ENCODE results near the gene SHC1.

The SHC1 gene

GRCh38 chr1:154970631-154971340 lies at the start of gene SHC1:
Gene SHC1 (minus strand): TSS chr1:154970747. CDS start chr1:154970526, 221 bp downstream.
- peak; percentile 90 for DNase-seq (ENCODE audit: low spot score)
- FAIRE-seq = peak; percentile 79

GRCh38 chr1:155019377-155020245 lies 49.1 kb upstream of the SHC1 start:
- DNase-seq (ENCODE audit: low spot score) (no peak), FAIRE-seq (no peak)

DNA sequence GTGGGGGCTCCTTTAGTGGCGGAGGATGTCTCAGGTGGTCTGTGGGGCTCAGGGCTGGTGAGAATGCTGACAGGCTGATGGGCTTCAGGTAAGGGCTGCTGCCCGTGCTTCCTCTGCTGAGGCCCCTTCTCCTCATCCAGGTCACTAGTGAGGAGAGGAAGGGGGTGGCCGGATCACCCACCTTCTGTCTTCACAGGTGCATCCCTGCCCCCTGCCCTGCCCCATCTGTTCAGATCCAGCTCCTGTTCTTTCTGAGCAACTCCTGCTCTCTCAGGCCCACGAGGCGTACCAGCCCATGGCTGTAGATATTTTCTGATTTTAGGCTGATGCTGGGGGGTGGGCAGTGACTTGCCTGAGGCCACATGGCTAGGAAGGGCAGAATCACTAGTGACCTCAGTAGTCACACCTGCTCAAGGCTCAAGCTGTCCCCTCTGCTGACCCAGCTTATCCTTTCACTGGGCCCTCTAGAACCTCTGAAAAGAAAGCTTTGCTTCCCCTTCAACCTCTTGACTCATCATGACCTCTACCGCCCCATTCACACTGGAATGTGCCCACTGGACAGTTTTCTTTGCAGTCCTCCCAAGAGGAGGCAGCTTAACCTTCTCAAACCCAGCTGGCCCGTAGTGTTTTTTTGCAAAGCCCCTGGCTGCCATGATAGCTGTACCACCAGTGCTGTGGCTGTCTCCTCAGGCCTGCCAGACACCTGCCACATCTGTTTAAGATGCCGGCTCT lies 48.2 kb upstream of the SHC1 start:
- no peak for FAIRE-seq
- no peak for DNase-seq (ENCODE audit: low spot score)

- no peak for FAIRE-seq
- DNase-seq (ENCODE audit: low spot score) = no peak
Observed at GRCh38 chr1:155017946-155018316, 47.4 kb upstream of the SHC1 start.

- FAIRE-seq = no peak
- peak; percentile 83 for DNase-seq (ENCODE audit: low spot score)
Observed at GRCh38 chr1:155017041-155017945, 46.7 kb upstream of the SHC1 start.

- no peak for FAIRE-seq
- no peak for DNase-seq (ENCODE audit: low spot score)
Observed at GRCh38 chr1:155016231-155016831, 45.8 kb upstream of the SHC1 start.

DNA sequence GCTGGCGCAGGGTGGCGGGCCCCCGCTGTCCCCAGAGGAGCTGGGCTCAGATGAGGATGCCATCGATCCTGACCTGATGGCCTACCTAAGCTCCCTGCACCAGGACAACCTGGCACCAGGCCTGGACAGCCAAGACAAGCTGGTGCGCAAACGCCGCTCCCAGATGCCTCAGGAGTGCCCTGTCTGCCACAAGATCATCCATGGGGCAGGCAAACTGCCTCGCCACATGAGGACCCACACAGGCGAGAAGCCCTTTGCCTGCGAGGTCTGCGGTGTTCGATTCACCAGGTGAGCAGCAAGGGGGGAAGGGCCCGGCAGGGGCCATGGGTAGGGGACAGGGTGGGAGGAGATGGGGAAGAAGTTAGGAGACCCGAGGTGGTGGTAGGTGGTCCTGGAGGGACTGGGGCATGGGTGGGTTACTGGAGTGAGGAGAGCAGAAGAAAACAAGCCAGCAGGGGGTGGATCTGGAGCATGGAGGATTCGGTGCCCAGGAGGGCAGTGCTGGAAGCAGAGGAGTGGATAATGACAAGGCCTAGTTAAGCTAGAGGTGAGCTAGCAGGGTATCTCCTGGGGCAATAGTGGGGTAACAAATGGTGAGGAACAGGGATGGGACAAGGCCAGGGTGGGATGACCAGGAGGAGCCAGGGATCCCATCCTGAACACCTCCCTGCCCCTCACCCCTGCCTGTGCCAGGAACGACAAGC lies 45.1 kb upstream of the SHC1 start:
- FAIRE-seq (no peak), DNase-seq (ENCODE audit: low spot score) (no peak)

- no peak for FAIRE-seq
- DNase-seq (ENCODE audit: low spot score) = no peak
Observed at GRCh38 chr1:155014709-155015508, 44.4 kb upstream of the SHC1 start.

DNA sequence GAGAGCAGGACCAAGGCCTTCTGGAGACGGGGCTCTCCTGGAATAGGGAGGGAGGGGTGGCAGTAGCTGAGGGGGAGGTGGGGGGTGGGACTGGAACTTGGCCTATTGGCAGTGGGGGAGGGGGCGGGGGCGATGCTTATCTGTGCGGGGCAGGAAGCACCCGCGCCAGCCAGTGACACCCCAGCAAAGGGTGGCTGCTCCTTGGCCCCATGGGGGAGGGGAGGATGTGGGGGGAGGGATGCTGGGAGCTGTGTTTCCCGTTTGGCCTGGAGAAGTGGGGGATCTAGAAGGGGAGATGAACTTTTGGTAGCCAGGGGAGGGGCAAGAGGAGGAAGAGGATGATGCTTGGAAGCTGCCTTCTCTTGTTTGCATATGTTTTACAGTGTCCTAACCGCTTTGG lies 43.1 kb upstream of the SHC1 start:
- FAIRE-seq = no peak

GRCh38 chr1:155012776-155013602 lies 42.4 kb upstream of the SHC1 start:
- no peak for FAIRE-seq

More for the DNA sequence above, 43.1 kb upstream of the SHC1 start:
- DNase-seq (ENCODE audit: low spot score) = no peak

GRCh38 chr1:155012026-155012546 lies 41.5 kb upstream of the SHC1 start:
- DNase-seq (ENCODE audit: low spot score) = no peak
- FAIRE-seq = no peak

More at GRCh38 chr1:155012776-155013602, 42.4 kb upstream of the SHC1 start:
- no peak for DNase-seq (ENCODE audit: low spot score)

DNA sequence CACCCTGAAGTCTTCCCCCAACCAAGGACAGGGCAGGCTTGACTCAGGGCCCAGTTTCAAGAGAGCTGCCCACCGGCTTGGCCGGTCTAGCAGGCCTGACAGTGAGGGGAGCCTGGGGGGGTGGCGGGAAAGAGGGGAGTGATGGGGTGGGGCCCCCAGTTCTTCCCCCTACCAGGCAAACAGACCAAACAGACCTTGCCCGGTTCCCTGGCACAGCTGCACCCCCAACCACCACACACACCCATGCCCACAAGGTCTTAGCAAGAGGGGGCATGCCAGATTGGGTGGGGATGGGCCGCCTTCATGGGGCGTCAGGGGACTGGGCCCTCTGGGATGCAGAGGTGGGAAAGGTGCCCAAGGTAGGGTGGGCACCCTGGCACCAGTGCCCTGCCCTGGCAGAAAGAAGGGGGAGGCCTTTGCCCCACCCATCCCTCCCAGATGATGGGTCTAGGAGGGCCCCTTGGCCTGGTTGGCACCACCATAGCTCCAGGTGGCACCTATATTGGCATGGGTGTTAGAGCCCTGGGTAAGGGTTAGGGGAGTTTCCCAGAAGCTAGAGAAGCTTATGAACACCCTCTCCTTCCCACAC lies 41.0 kb upstream of the SHC1 start:
- DNase-seq (ENCODE audit: low spot score) = no peak
- FAIRE-seq = no peak

DNA sequence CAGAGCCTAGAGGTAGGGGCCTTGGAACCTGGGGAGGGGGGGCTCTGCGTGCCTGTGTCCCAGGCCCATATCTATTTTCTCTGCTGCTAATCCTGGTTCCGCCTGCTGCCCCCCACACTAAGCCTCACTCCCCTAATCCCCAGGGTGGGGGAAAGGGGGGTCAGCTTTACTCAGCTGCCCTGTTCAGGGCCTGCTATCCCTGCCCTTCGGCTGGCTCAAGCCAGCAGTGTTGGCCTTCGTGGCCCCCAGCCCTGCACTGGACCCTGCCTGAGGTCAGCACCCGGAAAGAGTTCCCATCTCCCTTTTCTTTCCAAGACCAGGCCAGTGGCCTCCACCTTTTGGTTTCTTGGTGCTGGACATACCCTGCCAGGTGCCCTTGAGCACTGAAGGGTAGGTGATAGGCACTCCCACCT lies 40.5 kb upstream of the SHC1 start:
- FAIRE-seq (no peak), DNase-seq (ENCODE audit: low spot score) (no peak)

GRCh38 chr1:155010211-155010918 lies 39.8 kb upstream of the SHC1 start:
- FAIRE-seq = no peak

GRCh38 chr1:155009742-155010141 lies 39.2 kb upstream of the SHC1 start:
- DNase-seq (ENCODE audit: low spot score) (no peak), FAIRE-seq (no peak)

More at GRCh38 chr1:155010211-155010918, 39.8 kb upstream of the SHC1 start:
- DNase-seq (ENCODE audit: low spot score) = no peak

DNA sequence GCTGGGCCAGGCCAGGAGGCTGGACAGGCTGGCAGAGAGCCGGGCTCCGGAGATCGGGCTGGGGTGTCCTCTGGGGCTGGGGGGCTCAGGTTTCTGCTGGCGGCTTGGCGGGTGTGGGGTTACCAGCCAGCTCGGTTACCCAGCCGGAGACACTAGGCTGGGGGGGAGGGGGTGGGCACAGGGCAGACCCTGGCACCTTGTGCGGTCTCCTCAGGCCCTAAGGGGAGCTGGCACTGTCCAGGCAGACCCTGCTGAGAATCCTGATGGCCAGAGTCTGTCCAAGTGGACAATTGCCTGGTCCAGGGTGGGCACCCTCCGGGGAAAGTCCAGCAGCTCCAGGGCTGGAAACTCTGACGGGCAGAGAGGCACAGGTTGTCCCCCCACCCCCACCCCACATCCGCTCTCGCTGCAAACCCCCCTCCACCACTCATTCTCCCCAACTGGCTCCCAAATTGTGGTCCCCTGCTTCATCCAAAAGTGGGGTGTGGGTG lies 38.7 kb upstream of the SHC1 start:
- FAIRE-seq (no peak), DNase-seq (ENCODE audit: low spot score) (no peak)

All from RCC 7860 (cell line).